K562 (cell line): ENCODE data around the gene SLC13A4. TPM values are rescaled to one million over a fixed set of nuclear protein-coding genes. Genes with fewer than 3 reads are reported as not detected.

Experiments used
- CXXC5 ChIP-seq: fragments of 250-450 bp; sonication (Bioruptor Pico); IDR thresholded peaks from 2 replicates; pipeline ENCODE4 v1.8.0; 2022; ENCODE audit warnings: inconsistent platforms, mild to moderate bottlenecking, moderate library complexity
- DACH1 ChIP-seq: fragments of 450-650 bp; IDR thresholded peaks from 2 replicates; pipeline ENCODE4 v1.6.1; 2018; ENCODE audit not compliant: partially characterized antibody
- HMGN3 ChIP-seq: IDR thresholded peaks from 2 replicates; pipeline ENCODE4 v1.6.1; 2011; ENCODE audit warnings: borderline replicate concordance, low read depth, mild to moderate bottlenecking, mixed read lengths, low read length; ENCODE audit not compliant: insufficient read length; ENCODE audit errors: extremely low read depth
- ILK ChIP-seq: fragments of 450-650 bp; IDR thresholded peaks from 2 replicates; pipeline ENCODE4 v1.6.1; 2016; ENCODE audit warnings: missing genetic modification characterization, low read depth, mild to moderate bottlenecking, missing compliant biosample characterization, moderate library complexity, borderline replicate concordance
- MYNN ChIP-seq, 2 experiments: sonication (generic); formaldehyde crosslinking in 1 of 2; IDR thresholded peaks; 2 replicates each; pipeline versions ENCODE4 v1.5.0 to v1.6.1; 2016 to 2020; ENCODE audit warnings: antibody characterized with exemption in 1 of 2, missing genetic modification reagents in 1 of 2
- PHTF2 ChIP-seq: fragments of 250-450 bp; sonication (Bioruptor Pico); IDR thresholded peaks from 2 replicates; pipeline ENCODE4 v1.5.0; 2021; ENCODE audit warnings: mild to moderate bottlenecking
- PTRF ChIP-seq: fragments of 450-650 bp; IDR thresholded peaks from 2 replicates; pipeline ENCODE4 v1.6.1; 2016; ENCODE audit warnings: mild to moderate bottlenecking, missing genetic modification characterization, missing compliant biosample characterization
- RBFOX2 ChIP-seq: fragments of 200-400 bp; formaldehyde crosslinking; IDR thresholded peaks from 2 replicates; pipeline ENCODE4 v1.6.1; 2017; ENCODE audit warnings: low read depth, mild to moderate bottlenecking, low read length, moderate library complexity
- SUPT5H ChIP-seq: fragments of 450-650 bp; IDR thresholded peaks from 2 replicates; pipeline ENCODE4 v1.6.1; 2016
- ZNF12 ChIP-seq: sonication (generic); formaldehyde crosslinking; IDR thresholded peaks from 2 replicates; pipeline ENCODE4 v1.4.0; 2020; ENCODE audit warnings: mild to moderate bottlenecking, missing genetic modification reagents
- ZNF668 ChIP-seq: fragments of 250-450 bp; sonication (Bioruptor Pico); IDR thresholded peaks from 2 replicates; pipeline ENCODE4 v1.8.0; 2022; ENCODE audit warnings: mild to moderate bottlenecking, inconsistent platforms
- ZNF764 ChIP-seq: fragments of 250-450 bp; sonication (Bioruptor Pico); IDR thresholded peaks from 2 replicates; pipeline ENCODE4 v1.4.0; 2020; ENCODE audit warnings: low read depth, mild to moderate bottlenecking, moderate library complexity
- ZNF79 ChIP-seq: fragments of 250-450 bp; sonication (Bioruptor Pico); IDR thresholded peaks from 2 replicates; pipeline ENCODE4 v1.4.0; 2020; ENCODE audit warnings: low read depth, mild to moderate bottlenecking, moderate library complexity
- polyA plus RNA-seq, 8 experiments: library from polyadenylated mRNA; depleted of rRNA in 4 of 8; stranded (reverse) in 5 of 8; unstranded in 3 of 8; fragments of >200 nt; fragmentation: Nextera tagmentation in 2 of 8; fragmentation: Illumina TruSeq in 1 of 8; extraction: Ambion mirVana in 2 of 8; extraction: Trizol in 1 of 8; gene quantifications; 2 replicates each; pipeline versions ENCODE4 v1.2.1 to v1.2.3, GENCODE V29; 2011 to 2014; ENCODE audit warnings: inconsistent platforms in 1 of 8, missing spikeins in 1 of 8
- total RNA-seq, 7 experiments: library from RNA; depleted of rRNA in 6 of 7; stranded (reverse); fragments of >200 nt in 6 of 7; fragmentation: Illumina TruSeq in 2 of 7; extraction: Trizol in 2 of 7; gene quantifications; 2 replicates each; pipeline versions ENCODE4 v1.2.1 to v1.2.3, GENCODE V29; 2011 to 2021; ENCODE audit warnings: low replicate concordance in 1 of 7
- TF ChIP-seq, protein P1 (sequence below): fragments of 450-650 bp; IDR thresholded peaks from 2 replicates; pipeline ENCODE4 v1.6.1; 2017; ENCODE audit warnings: mild to moderate bottlenecking, moderate library complexity
- TF ChIP-seq, protein P2 (sequence below): fragments of 450-650 bp; IDR thresholded peaks from 2 replicates; pipeline ENCODE4 v1.6.1; 2016; ENCODE audit warnings: missing biosample characterization, missing genetic modification characterization
- TF ChIP-seq, protein P3 (sequence below): fragments of 250-450 bp; sonication (Bioruptor Pico); IDR thresholded peaks from 2 replicates; pipeline ENCODE4 v1.5.0; 2021
- TF ChIP-seq, protein P4 (sequence below): sonication (generic); formaldehyde crosslinking; IDR thresholded peaks from 2 replicates; pipeline ENCODE4 v1.8.0; 2022; ENCODE audit warnings: mild to moderate bottlenecking, missing genetic modification reagents

The SLC13A4 gene
- total and polyA plus RNA-seq, 9 of the 15 experiments (the other 6 are each of a cell fraction or from before 2014, with no cell fraction given): 0.11 to 1.0 (median 0.36) TPM

DNA sequence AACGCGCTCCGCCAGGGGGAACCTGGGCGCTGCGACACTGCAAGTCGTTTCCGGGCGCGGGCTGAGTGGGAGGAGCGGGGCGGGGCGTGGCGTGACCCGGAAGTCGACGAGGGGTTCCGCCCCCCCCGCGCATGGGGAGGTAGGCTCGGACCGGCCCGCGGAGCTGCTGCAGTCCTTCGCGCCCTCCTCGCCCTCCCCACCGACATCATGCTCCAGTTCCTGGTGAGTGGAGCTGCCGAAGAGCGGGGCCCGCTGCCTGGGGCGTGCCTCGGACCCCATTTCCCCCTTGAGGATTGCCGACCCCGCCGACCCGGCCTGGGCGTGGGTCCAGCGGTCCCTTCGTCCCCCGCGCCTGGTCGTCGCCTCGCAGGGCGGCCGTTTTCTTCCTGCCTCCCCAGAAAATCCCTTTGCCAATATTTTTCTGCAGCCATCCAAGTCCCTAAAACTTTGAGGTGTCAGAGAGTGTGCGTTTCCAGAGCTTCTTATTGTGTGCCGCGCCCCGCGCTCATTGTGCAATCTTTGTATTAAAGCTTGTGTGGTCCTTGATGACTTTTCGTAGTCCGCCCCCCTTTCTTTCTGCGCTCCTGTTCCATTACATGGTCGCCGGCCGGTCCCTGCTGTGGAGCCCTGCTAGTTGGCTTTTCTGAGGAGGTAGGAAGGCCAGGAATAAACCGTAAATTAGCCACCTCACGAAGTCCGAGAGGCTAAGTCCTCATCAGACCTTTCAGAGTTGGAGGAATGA is 65.4 kb downstream of the SLC13A4 start, which contains the start of gene STMP1 (continued):
- TF ChIP-seq HMGN3 (peak; percentile 98), ZNF764 (CRISPR knock-in tag) (no peak), ILK (tag) (no peak), SUPT5H (peak; percentile 99), DACH1 (no peak), ZNF668 (CRISPR knock-in tag) (no peak), CXXC5 (CRISPR knock-in tag) (peak; percentile 97), MYNN (IDR thresholded peaks at IDR 0.05) (no peak), MYNN (CRISPR knock-in tag; IDR thresholded peaks at IDR 0.05) (no peak), ZNF12 (peak; percentile 86), PTRF (tag) (no peak), PHTF2 (CRISPR knock-in tag) (no peak; the same call in 1 of the 2 replicates), RBFOX2 (peak; percentile 100), ZNF79 (CRISPR knock-in tag) (no peak)
- TF ChIP-seq, protein P1, sequence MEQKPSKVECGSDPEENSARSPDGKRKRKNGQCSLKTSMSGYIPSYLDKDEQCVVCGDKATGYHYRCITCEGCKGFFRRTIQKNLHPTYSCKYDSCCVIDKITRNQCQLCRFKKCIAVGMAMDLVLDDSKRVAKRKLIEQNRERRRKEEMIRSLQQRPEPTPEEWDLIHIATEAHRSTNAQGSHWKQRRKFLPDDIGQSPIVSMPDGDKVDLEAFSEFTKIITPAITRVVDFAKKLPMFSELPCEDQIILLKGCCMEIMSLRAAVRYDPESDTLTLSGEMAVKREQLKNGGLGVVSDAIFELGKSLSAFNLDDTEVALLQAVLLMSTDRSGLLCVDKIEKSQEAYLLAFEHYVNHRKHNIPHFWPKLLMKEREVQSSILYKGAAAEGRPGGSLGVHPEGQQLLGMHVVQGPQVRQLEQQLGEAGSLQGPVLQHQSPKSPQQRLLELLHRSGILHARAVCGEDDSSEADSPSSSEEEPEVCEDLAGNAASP: peak; percentile 34; the same call in 1 of the 2 replicates
- TF ChIP-seq, protein P2, sequence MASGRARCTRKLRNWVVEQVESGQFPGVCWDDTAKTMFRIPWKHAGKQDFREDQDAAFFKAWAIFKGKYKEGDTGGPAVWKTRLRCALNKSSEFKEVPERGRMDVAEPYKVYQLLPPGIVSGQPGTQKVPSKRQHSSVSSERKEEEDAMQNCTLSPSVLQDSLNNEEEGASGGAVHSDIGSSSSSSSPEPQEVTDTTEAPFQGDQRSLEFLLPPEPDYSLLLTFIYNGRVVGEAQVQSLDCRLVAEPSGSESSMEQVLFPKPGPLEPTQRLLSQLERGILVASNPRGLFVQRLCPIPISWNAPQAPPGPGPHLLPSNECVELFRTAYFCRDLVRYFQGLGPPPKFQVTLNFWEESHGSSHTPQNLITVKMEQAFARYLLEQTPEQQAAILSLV: peak; percentile 54; the same call in 1 of the 2 replicates
- TF ChIP-seq, protein P3, sequence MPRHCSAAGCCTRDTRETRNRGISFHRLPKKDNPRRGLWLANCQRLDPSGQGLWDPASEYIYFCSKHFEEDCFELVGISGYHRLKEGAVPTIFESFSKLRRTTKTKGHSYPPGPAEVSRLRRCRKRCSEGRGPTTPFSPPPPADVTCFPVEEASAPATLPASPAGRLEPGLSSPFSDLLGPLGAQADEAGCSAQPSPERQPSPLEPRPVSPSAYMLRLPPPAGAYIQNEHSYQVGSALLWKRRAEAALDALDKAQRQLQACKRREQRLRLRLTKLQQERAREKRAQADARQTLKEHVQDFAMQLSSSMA: 0 out of 2 replicates have a peak, but pooled peaks have one; percentile 28
- TF ChIP-seq, protein P4, sequence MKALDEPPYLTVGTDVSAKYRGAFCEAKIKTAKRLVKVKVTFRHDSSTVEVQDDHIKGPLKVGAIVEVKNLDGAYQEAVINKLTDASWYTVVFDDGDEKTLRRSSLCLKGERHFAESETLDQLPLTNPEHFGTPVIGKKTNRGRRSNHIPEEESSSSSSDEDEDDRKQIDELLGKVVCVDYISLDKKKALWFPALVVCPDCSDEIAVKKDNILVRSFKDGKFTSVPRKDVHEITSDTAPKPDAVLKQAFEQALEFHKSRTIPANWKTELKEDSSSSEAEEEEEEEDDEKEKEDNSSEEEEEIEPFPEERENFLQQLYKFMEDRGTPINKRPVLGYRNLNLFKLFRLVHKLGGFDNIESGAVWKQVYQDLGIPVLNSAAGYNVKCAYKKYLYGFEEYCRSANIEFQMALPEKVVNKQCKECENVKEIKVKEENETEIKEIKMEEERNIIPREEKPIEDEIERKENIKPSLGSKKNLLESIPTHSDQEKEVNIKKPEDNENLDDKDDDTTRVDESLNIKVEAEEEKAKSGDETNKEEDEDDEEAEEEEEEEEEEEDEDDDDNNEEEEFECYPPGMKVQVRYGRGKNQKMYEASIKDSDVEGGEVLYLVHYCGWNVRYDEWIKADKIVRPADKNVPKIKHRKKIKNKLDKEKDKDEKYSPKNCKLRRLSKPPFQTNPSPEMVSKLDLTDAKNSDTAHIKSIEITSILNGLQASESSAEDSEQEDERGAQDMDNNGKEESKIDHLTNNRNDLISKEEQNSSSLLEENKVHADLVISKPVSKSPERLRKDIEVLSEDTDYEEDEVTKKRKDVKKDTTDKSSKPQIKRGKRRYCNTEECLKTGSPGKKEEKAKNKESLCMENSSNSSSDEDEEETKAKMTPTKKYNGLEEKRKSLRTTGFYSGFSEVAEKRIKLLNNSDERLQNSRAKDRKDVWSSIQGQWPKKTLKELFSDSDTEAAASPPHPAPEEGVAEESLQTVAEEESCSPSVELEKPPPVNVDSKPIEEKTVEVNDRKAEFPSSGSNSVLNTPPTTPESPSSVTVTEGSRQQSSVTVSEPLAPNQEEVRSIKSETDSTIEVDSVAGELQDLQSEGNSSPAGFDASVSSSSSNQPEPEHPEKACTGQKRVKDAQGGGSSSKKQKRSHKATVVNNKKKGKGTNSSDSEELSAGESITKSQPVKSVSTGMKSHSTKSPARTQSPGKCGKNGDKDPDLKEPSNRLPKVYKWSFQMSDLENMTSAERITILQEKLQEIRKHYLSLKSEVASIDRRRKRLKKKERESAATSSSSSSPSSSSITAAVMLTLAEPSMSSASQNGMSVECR (CRISPR knock-in tag): peak; percentile 99
